H7 (cell line): Measurements from ENCODE around the gene PIGT. TPM values are rescaled to one million over a fixed set of nuclear protein-coding genes. Genes with fewer than 3 reads are reported as not detected.

Experiments
- DNase-seq: peaks from one replicate; pipeline ENCODE4 v3.0.0; 2012
- H3K27me3 ChIP-seq: 2 replicates; pipeline ENCODE4 v1.6.0; 2011; ENCODE audit warnings: mild to moderate bottlenecking, low read length; ENCODE audit not compliant: control insufficient read depth, insufficient read depth
- H3K36me3 ChIP-seq: replicated peaks from 2 replicates; pipeline ENCODE4 v1.5.1; 2011; ENCODE audit warnings: low read length; ENCODE audit not compliant: control insufficient read depth, insufficient read depth
- H3K4me3 ChIP-seq: 2 replicates; pipeline ENCODE4 v1.5.1; 2011; ENCODE audit warnings: low read depth, mild to moderate bottlenecking, control low read depth, low read length, moderate library complexity; ENCODE audit not compliant: insufficient read depth
- total RNA-seq: library from RNA; depleted of rRNA; stranded (reverse); fragments of >200 nt; shearing (Covaris generic); gene quantifications from 2 replicates; pipeline ENCODE4 v1.2.3, GENCODE V29; 2014

PIGT gene
- total RNA-seq, 1 experiment from 2014 or later = 70.5 TPM

- H3K4me3 ChIP-seq = no peak overlapping the region
- H3K27me3 ChIP-seq = no peaks in the 10 kb centered on the region
- DNase-seq = no peak
- H3K36me3 ChIP-seq = no peaks in the 10 kb centered on the region
Observed at GRCh38 chr20:45387274-45387673, 28.7 kb upstream of the PIGT start.

- no peak for DNase-seq
- Histone ChIP-seq H3K27me3 (no peaks in the 10 kb centered on the region), H3K36me3 (no peaks in the 10 kb centered on the region), H3K4me3 (no peak overlapping the region)
Observed at GRCh38 chr20:45390931-45391330, 25.0 kb upstream of the PIGT start.

- Histone ChIP-seq H3K27me3 (no peaks in the 10 kb centered on the region), H3K4me3 (no peak overlapping the region), H3K36me3 (no peaks in the 10 kb centered on the region)
- DNase-seq = no peak
Observed at GRCh38 chr20:45391559-45391958, 24.4 kb upstream of the PIGT start.

GRCh38 chr20:45392733-45393132, 23.2 kb upstream of the PIGT start:
- no peak overlapping the region for H3K4me3 ChIP-seq
- no peaks in the 10 kb centered on the region for H3K27me3 ChIP-seq
- no peaks in the 10 kb centered on the region for H3K36me3 ChIP-seq
- no peak for DNase-seq

- Histone ChIP-seq H3K36me3 (no peaks in the 10 kb centered on the region), H3K27me3 (no peaks in the 10 kb centered on the region), H3K4me3 (no peak overlapping the region)
- DNase-seq = no peak
Observed at GRCh38 chr20:45394221-45395113, 21.5 kb upstream of the PIGT start.

- Histone ChIP-seq H3K4me3 (no peak overlapping the region), H3K36me3 (no peaks in the 10 kb centered on the region), H3K27me3 (no peaks in the 10 kb centered on the region)
- no peak for DNase-seq
Observed at GRCh38 chr20:45395114-45395415, 20.9 kb upstream of the PIGT start.

GRCh38 chr20:45399018-45399417, 16.9 kb upstream of the PIGT start:
- H3K27me3 ChIP-seq = no peaks in the 10 kb centered on the region; the same call in 1 of the 2 replicates
- H3K4me3 ChIP-seq = no peak overlapping the region
- H3K36me3 ChIP-seq = no peaks in the 10 kb centered on the region
- no peak for DNase-seq

GRCh38 chr20:45400346-45401031, 15.5 kb upstream of the PIGT start:
- Histone ChIP-seq H3K4me3 (no peak overlapping the region), H3K36me3 (no peaks in the 10 kb centered on the region)

GRCh38 chr20:45402946-45403345, 13.0 kb upstream of the PIGT start:
- DNase-seq = no peak
- peaks cover 32% of the 10 kb centered on the region for H3K27me3 ChIP-seq

More at GRCh38 chr20:45400346-45401031, 15.5 kb upstream of the PIGT start:
- H3K27me3 ChIP-seq = peaks cover 9% of the 10 kb centered on the region
- DNase-seq = no peak

GRCh38 chr20:45404438-45404837, 11.5 kb upstream of the PIGT start:
- DNase-seq = no peak
- Histone ChIP-seq H3K36me3 (peaks cover 4% of the 10 kb centered on the region), H3K27me3 (peaks cover 32% of the 10 kb centered on the region), H3K4me3 (no peak overlapping the region)

More at GRCh38 chr20:45402946-45403345, 13.0 kb upstream of the PIGT start:
- no peaks in the 10 kb centered on the region for H3K36me3 ChIP-seq
- no peak overlapping the region for H3K4me3 ChIP-seq

GRCh38 chr20:45405571-45406259, 10.2 kb upstream of the PIGT start:
- H3K36me3 ChIP-seq = peaks cover 12% of the 10 kb centered on the region
- DNase-seq = peak; percentile 85
- peak overlapping the region; percentile 85 for H3K4me3 ChIP-seq
- peaks cover 32% of the 10 kb centered on the region for H3K27me3 ChIP-seq

GRCh38 chr20:45406260-45407066, 9.5 kb upstream of the PIGT start:
- Histone ChIP-seq H3K4me3 (peak overlapping the region; percentile 85), H3K27me3 (peaks cover 32% of the 10 kb centered on the region), H3K36me3 (peaks cover 12% of the 10 kb centered on the region)
- peak; percentile 92 for DNase-seq

- peak; percentile 75 for DNase-seq
- peaks cover 12% of the 10 kb centered on the region for H3K36me3 ChIP-seq
- peaks cover 32% of the 10 kb centered on the region for H3K27me3 ChIP-seq
- H3K4me3 ChIP-seq = peak overlapping the region; percentile 85
Observed at GRCh38 chr20:45407067-45407745, 8.7 kb upstream of the PIGT start.
